HG03060 (cell line): Measurements from ENCODE around the gene SLC7A1.

Experiments
- ATAC-seq: cut with Tn5 transposase; IDR thresholded peaks from one replicate; pipeline ENCODE4 v1.9.1; 2021; ENCODE audit warnings: low read depth, moderate number of reproducible peaks; ENCODE audit not compliant: unreplicated experiment

The SLC7A1 gene

DNA sequence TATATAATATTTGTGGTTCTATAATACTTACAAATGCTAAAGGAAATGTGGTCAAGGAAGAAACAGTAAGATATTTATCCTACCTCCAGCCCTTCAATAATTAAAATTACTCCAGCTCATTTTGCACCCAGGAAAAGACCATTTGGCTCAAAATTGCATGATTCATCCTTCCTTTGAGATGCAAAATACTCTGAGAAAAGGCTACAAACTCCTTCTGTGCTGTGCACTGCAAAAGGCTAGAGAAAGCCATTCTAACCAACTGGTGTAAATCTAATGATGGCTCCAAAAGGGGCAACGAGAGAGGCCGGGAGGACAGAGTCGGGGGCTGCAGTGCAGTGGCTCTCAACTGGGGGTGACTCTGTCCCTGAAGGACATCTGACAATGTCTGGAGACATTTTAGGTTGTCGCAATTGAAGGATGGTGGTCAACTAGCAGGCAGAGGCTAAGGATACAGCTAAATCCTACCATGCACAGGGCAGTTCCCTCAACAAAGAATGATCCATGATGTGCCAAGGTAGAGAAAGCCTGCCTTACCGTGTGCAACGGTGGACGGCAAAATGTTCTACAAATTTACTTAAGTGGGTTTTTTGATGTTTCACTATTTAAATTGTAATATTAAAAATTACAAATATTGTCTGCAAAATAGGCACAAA, 32.6 kb downstream of the SLC7A1 start:
- no peak for ATAC-seq

DNA sequence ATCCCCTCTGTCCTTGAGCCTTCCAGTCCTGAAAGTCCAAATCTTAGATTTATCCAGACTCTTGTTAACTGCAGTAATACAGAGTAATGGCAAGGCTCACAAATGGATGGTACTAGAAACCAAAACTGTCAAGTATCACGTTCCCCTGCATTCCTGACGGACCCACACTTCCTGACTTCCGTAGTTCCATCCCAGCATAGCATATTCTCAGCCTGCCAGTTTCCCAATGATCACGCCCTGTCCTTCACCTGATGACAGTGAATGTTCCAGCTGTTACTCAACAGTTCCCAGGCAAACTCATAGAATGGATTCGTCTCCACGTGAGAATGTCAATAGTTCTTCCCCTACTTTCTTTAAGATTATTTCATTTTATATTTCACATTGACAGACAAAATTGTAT, 33.6 kb downstream of the SLC7A1 start:
- no peak for ATAC-seq

DNA sequence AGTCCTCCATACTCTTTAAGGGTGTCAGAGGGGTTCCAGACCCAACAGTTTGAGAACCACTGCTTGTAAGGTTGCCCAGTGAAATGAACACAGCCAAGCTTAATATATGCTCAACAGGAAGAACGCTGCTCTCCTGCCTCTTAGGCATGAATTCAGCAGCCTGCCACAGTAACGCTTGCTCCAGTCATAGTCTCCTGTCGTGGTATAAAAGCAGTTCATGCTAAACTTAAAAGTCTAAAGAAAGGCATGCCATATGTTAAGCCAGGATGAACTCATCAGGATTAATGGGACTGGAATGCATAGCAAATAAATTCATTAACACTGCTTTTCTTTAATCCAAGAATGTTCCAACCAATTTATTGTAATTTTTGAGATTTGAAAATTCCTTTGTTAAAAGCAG, 38.7 kb downstream of the SLC7A1 start:
- no peak for ATAC-seq

GRCh38 chr13:29551214-29551613, 44.3 kb downstream of the SLC7A1 start:
- no peak for ATAC-seq

- ATAC-seq: no peak
These were observed 45.0 kb downstream of the SLC7A1 start for GRCh38 chr13:29550430-29550988.

GRCh38 chr13:29548722-29549121, 46.8 kb downstream of the SLC7A1 start:
- no peak for ATAC-seq

- ATAC-seq: no peak
These were observed 48.3 kb downstream of the SLC7A1 start for GRCh38 chr13:29547153-29547552.

DNA sequence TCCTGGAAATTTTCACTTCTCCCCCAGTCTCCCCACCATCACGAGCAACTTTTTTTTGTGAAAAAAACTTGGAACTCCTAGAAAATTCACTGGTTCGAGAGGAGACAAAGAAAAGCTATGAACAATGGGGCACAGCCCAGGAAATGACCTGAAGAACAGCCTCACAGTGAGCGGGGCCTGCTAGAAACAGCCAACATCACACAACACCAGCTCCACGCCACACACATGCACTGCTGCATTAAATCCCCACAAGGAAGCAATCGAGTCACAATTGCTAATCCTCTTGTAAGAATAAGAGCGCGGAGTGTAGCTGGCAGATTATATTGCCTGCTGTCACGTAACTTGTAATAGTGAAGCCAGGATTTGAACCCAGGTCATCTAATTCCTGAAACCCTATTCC, 48.8 kb downstream of the SLC7A1 start:
- ATAC-seq: no peak

DNA sequence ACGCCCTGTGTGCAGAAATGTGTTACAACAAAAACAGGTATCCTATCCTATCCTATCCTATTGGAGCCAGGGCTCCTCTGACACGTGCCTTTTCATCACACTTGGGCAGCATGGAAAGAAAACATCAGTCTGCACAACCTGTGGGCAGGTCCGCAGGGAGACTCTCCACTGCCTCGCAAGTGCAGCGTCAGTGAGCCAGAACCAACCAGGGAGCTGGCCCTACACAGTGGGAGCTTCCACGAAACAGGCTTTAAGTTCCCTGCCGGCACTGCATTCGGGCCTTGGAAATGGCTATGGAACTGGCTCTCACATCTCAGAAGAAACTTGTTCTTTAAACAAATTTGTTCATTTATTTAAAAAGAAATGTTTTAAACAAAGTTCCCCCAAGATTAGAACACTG, 49.5 kb downstream of the SLC7A1 start:
- ATAC-seq: no peak

DNA sequence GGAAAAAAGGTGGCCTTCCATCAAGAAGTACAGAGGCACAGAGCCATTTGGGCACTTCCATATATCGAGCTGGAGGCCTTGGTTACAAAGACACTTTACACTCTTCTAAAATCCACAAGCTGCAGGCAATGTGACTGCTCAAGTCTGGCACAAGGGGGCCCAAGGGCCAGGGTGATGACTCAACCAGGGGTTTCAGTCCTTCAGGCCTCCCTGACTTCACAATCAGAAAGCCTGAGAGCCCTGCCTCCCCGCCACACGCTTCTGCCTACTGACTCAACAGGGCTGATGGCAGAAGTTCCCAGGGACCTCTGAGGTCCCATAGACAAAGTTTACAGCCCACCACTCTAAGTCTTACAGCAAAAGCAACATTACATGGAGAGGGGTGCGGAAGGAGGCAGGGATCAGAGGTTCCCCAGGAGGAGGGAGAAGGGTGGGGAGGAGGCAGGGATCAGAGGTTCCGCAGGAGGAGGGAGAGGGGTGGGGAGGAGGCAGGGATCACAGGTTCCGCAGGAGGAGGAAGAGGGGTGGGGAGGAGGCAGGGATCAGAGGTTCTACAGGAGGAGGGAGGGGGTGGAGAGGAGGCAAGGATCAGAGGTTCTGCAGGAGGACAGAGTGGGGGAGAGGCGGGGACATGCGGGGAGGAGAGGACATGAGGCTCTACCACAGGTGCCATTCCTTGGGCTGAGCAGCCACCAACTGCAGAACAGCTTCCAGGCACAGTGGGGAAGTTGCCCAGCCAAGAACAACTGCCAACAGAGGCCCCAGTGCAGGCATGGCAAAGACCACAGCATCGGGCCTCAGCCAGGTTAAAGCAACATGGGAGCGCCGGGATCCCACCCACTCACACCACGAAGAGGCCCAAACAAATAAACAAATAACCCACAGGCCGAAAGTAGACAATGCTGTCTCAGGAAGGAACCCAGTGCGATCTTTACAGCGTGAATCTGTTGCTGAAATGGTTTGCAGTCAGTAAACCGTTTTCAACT, 52.0 kb downstream of the SLC7A1 start:
- peak; percentile 98 for ATAC-seq

- no peak for ATAC-seq
These were observed 53.1 kb downstream of the SLC7A1 start for GRCh38 chr13:29542381-29542780.

DNA sequence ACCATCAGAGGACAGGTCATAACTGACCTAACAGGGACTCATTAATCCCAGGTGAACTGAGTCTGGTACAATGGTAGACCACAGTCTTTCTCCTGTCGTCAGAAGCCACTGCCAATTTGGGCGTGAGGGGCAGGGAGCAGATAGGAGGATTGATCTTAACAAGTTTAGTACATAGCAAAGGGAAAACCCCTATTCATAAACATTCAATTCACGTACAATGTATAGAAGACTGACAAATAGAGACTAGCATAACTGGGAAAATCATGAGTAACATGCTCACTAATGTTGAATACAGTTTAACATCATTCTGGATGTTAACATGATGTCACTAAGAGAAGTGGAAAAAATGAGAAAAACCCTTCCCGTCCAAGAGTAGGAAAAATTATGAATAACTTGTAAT, 54.1 kb downstream of the SLC7A1 start:
- ATAC-seq: no peak

GRCh38 chr13:29540799-29541198, 54.7 kb downstream of the SLC7A1 start:
- no peak for ATAC-seq

DNA sequence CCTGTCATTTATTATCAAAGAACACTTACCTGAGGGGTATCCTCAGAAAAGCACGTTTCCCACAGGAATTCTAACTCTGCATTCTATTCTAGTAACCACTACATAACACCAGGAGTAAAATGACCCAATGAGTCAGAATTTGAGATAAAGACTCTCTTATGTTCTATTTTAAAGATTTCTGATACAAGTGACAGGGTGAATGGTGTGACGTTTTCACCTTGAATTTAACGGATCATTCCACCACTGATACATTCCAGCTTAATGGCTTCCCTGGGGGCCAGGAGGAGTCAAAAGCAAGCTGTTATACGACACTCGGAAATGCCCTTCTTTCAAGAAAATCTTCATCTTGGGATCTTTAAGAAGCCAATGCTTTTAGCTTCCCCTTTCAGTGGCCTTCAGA, 55.2 kb downstream of the SLC7A1 start:
- ATAC-seq: no peak

- ATAC-seq: no peak
These were observed 55.6 kb downstream of the SLC7A1 start for GRCh38 chr13:29539856-29540255.

DNA sequence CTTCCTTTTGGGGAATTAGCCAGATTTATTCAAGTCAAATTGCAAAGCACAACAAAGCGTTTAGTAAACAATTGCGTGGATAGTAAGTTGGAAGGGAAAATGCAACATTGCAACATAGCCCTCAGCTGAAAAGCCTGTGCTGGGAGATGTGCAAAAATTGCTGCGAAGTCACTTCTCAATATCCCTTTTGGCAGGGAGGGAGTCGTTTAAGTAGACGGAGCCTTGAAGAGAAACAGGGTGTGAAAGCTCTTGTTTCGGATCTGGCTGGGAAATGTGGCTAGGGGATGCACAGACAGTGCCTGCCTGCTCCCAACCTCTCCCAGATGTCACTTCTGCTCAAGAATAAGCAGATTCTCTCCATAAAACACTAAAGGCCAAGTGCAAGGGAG, 56.8 kb downstream of the SLC7A1 start:
- no peak for ATAC-seq

- no peak for ATAC-seq
These were observed 57.5 kb downstream of the SLC7A1 start for GRCh38 chr13:29537736-29538651.

DNA sequence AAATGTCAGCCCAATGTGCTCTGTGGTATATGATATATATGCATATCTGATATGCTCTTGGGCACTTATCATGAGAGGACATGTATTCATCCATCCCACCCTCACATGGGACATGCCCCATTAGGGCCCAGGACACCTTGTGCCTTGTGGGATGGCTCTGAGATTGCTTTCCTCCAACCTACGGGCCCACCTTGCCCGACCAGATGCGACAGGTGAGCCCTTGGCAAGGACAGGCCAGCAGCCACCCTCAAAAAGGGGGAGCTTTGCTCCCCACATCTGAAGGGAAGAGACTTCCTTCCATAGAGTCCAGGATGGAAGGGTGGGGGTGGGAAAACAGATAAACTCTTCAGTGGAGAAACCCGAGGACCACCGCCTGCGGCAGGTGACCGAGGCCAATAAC, 58.6 kb downstream of the SLC7A1 start:
- no peak for ATAC-seq

DNA sequence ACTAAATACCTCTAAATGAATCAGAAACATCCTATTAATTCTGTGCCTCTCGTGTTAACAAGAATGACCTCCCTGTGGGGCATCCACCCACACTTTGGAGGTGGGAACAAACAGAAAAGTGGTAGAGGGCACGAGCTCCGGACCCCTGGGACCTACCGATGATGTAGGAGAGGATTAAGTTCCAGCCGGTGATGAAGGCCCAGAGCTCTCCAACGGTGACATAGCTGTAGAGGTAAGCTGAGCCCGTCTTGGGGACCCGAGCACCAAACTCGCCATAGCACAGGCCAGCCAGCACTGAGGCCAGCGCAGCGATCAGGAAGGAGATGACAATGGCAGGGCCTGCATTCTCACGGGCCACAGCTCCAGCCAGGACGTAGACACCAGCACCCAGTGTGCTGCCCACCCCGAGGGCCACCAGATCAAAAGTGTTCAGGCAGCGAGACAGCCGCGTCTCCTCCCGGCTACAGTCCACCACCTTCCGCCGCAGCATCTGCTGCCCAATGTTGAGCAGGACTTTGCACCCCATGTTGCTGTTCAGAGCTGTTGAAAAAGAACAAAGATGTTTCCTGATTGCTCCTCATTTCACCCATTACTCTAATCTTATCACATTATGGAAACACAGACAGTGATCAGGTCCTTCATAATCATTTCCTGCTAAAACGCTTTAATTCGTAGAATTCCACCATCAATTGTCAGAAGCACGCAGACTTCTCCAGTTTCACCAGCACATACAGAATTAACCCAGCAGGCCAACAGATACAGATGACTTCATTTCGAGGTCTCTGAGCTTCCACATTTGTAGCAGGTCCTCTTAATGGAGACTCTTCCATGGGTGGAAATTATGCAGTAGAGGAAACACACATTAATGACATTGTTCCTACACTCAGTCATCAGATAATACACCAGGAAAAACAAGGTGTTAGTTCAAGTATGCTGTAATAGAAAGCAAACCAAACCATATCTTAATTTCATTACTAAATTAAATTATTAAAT, 59.5 kb downstream of the SLC7A1 start:
- ATAC-seq: no peak
